GM12801 (cell line): ENCODE measurements around the gene HSP90AB1.

Experiments
- CTCF ChIP-seq: IDR thresholded peaks from one replicate; pipeline ENCODE4 v1.5.1; 2011; ENCODE audit warnings: control low read depth; ENCODE audit not compliant: insufficient read length; ENCODE audit errors: extremely low read depth

HSP90AB1 gene

GRCh38 chr6:44300292-44300823 is 53.5 kb downstream of the HSP90AB1 start:
- no peak for TF ChIP-seq CTCF

- no peak for TF ChIP-seq CTCF
These were observed 54.2 kb downstream of the HSP90AB1 start for GRCh38 chr6:44301106-44301505.

GRCh38 chr6:44301782-44302564 is 55.1 kb downstream of the HSP90AB1 start:
- TF ChIP-seq CTCF: no peak

GRCh38 chr6:44302856-44303255 is 56.0 kb downstream of the HSP90AB1 start:
- no peak for TF ChIP-seq CTCF
